Breast epithelium (tissue), 4 donors: Measurements from ENCODE around the gene OR5AP2. TPM values are rescaled to one million over a fixed set of nuclear protein-coding genes. Genes with fewer than 3 reads are reported as not detected.
"Not testable (repeated sequence)": the region's sequence is repeated elsewhere in the genome, so short reads cannot be mapped to it uniquely, and the experiment has no call there.

Experiments
- DNase-seq, 2 donors: peaks; one replicate each; pipeline ENCODE4 v3.0.0-alpha.2; 2019; ENCODE audit warnings: low spot score in 2 of 2
- H3K27ac ChIP-seq, 2 donors: fragments of 200-600 bp; sonication (generic) in 1 of 2; one replicate each; pipeline ENCODE4 v1.5.1; 2016 to 2019; ENCODE audit warnings: mild to moderate bottlenecking in 1 of 2
- H3K27me3 ChIP-seq, 2 donors: fragments of 200-600 bp; sonication (generic) in 1 of 2; one replicate each; pipeline versions ENCODE4 v1.5.1 to v1.6.0; 2017 to 2019; ENCODE audit warnings: control low read depth in 1 of 2, mild to moderate bottlenecking in 1 of 2
- H3K36me3 ChIP-seq: fragments of 200-600 bp; one replicate; pipeline ENCODE4 v1.5.1; 2019
- H3K4me1 ChIP-seq, 2 donors: fragments of 200-600 bp; sonication (generic); one replicate each; pipeline ENCODE4 v1.5.1; 2016 to 2019; ENCODE audit warnings: control low read depth in 1 of 2
- H3K4me3 ChIP-seq, 3 donors: fragments of 200-600 bp; sonication (generic); 1 replicate in 2 of 3; 2 replicates in 1 of 3; pipeline ENCODE4 v1.5.1; 2016 to 2019; ENCODE audit warnings: mild to moderate bottlenecking in 3 of 3, moderate library complexity in 2 of 3
- H3K9me3 ChIP-seq, 2 donors: fragments of 200-600 bp; sonication (generic) in 1 of 2; one replicate each; pipeline ENCODE4 v1.5.1; 2016 to 2019; ENCODE audit warnings: control low read depth in 1 of 2
- CTCF ChIP-seq, 3 donors: fragments of 450-650 bp; IDR thresholded peaks; one replicate each; pipeline ENCODE4 v1.5.1; 2016 to 2017; ENCODE audit warnings: antibody characterized with exemption in 3 of 3, mild to moderate bottlenecking in 3 of 3, moderate library complexity in 3 of 3
- POLR2A ChIP-seq: fragments of 450-650 bp; IDR thresholded peaks from one replicate; pipeline ENCODE4 v1.6.1; 2016; ENCODE audit warnings: antibody characterized with exemption, mild to moderate bottlenecking, moderate library complexity
- POLR2AphosphoS5 ChIP-seq, 3 donors: sonication (generic); formaldehyde crosslinking; IDR thresholded peaks; one replicate each; pipeline ENCODE4 v1.6.1; 2017; ENCODE audit warnings: antibody characterized with exemption in 3 of 3
- intact Hi-C: fragments of 100-400 bp; cut with DNase I; formaldehyde crosslinking; loops from one replicate; pipeline ENCODE4 v1.15.1; 2023; ENCODE audit warnings: low total_unique reads
- total RNA-seq, 3 donors: library from RNA; depleted of rRNA; stranded (reverse); fragments of >200 nt; gene quantifications; one replicate each; pipeline ENCODE4 v1.1.0, GENCODE V29; 2016

Gene OR5AP2
- total RNA-seq, 3 donors from 2014 or later, result not detected

GRCh38 chr11:56624661-56625110, 17.6 kb downstream of the OR5AP2 start:
- H3K27ac ChIP-seq, result no peak overlapping the region
- H3K36me3 ChIP-seq, result no peaks in the 10 kb centered on the region
- no peaks in the 10 kb centered on the region for H3K27me3 ChIP-seq
- no peak for DNase-seq
- no peak overlapping the region for H3K4me3 ChIP-seq
- H3K4me1 ChIP-seq, result no peaks in the 10 kb centered on the region
- intact Hi-C loops, result no loop called here
- no peaks in the 10 kb centered on the region for H3K9me3 ChIP-seq
- TF ChIP-seq POLR2AphosphoS5 (IDR thresholded peaks at IDR 0.05) (no peak), CTCF (IDR thresholded peaks at IDR 0.05) (no peak), POLR2A (no peak)

GRCh38 chr11:56611174-56611573, 31.1 kb downstream of the OR5AP2 start:
- Histone ChIP-seq H3K27me3 (no peaks in the 10 kb centered on the region), H3K4me3 (no peak overlapping the region), H3K27ac (no peak overlapping the region), H3K9me3 (no peaks in the 10 kb centered on the region), H3K4me1 (no peaks in the 10 kb centered on the region), H3K36me3 (no peaks in the 10 kb centered on the region)
- intact Hi-C loops, result no loop called here
- DNase-seq, result no peak
- TF ChIP-seq POLR2AphosphoS5 (IDR thresholded peaks at IDR 0.05), result no peak
- TF ChIP-seq CTCF (IDR thresholded peaks at IDR 0.05), result no peak
- no peak for TF ChIP-seq POLR2A

- H3K36me3 ChIP-seq, DNase-seq, intact Hi-C loops, H3K27ac ChIP-seq, H3K4me3 ChIP-seq, H3K27me3 ChIP-seq, H3K4me1 ChIP-seq: not testable (repeated sequence)
- H3K9me3 ChIP-seq, result peaks cover 7 to 10% of the 10 kb centered on the region in 2 donors
Observed at GRCh38 chr11:56592088-56592717, 50.0 kb downstream of the OR5AP2 start.

Other genes with a start within 250 kb of the OR5AP2 start
- gene OR5AL1, start 229.7 kb downstream of the OR5AP2 start, total RNA-seq, result not detected
- not detected for gene OR5M3, start 169.1 kb downstream of the OR5AP2 start, total RNA-seq
- gene OR5M8, start 151.1 kb downstream of the OR5AP2 start, total RNA-seq, result not detected
- gene OR5M11, start 99.2 kb downstream of the OR5AP2 start, total RNA-seq, result not detected
- gene OR5M10, start 64.7 kb downstream of the OR5AP2 start, total RNA-seq, result not detected
- gene OR5M1, start 27.6 kb downstream of the OR5AP2 start, total RNA-seq, result not detected
- not detected for gene OR5AR1, start 21.2 kb upstream of the OR5AP2 start, total RNA-seq
- gene OR9G1, start 56.7 kb upstream of the OR5AP2 start, total RNA-seq, result not detected
- not detected for gene OR9G4, start 106.3 kb upstream of the OR5AP2 start, total RNA-seq